Transverse colon (tissue), 3 donors: ENCODE results near the gene MUC4.

Experiments used
- POLR2A ChIP-seq: fragments of 450-650 bp; IDR thresholded peaks from one replicate; pipeline ENCODE4 v1.6.1; 2016; ENCODE audit warnings: antibody characterized with exemption, mild to moderate bottlenecking, moderate library complexity
- TF ChIP-seq, protein P1 (sequence below), 5 experiments: fragments of 200-600 bp in 3 of 5; fragments of 450-650 bp in 2 of 5; sonication (generic) in 3 of 5; IDR thresholded peaks; 1 replicate in 2 of 5; 2 replicates in 3 of 5; pipeline ENCODE4 v1.5.1; 2016 to 2017; ENCODE audit warnings: antibody characterized with exemption in 5 of 5, inconsistent platforms in 3 of 5, mild to moderate bottlenecking in 2 of 5, moderate library complexity in 1 of 5

DNA sequence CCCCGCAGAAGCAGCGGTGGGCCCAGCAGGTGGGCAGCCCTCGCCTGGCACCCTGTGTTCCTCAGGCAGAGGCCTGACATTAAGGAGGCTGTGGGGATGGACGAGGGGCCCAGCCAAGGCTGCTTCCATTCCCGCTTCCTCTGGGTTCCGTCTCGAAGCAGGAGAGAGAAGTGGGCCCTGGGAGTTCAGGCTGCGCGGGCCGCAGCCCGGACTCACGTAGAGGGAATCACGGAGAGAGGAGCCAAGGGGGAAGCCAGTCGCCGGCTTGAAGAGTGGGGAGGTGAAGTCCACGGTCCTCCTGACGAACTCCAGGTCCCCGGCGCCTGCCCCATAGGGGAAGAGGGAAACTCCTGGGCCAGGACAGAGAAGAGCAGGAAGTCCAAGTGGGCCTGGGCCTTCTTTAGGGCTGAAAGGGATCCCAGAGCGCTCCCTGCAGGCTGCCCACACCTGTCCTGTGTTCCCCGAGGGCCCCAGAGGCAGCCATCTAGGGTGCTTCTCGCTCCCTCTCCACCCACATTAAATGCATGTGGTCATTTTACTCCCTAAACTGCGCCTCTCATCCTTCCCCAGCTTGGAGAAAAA lies 37.7 kb downstream of the MUC4 start:
- TF ChIP-seq POLR2A = no peak
- TF ChIP-seq, protein P1, sequence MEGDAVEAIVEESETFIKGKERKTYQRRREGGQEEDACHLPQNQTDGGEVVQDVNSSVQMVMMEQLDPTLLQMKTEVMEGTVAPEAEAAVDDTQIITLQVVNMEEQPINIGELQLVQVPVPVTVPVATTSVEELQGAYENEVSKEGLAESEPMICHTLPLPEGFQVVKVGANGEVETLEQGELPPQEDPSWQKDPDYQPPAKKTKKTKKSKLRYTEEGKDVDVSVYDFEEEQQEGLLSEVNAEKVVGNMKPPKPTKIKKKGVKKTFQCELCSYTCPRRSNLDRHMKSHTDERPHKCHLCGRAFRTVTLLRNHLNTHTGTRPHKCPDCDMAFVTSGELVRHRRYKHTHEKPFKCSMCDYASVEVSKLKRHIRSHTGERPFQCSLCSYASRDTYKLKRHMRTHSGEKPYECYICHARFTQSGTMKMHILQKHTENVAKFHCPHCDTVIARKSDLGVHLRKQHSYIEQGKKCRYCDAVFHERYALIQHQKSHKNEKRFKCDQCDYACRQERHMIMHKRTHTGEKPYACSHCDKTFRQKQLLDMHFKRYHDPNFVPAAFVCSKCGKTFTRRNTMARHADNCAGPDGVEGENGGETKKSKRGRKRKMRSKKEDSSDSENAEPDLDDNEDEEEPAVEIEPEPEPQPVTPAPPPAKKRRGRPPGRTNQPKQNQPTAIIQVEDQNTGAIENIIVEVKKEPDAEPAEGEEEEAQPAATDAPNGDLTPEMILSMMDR (IDR thresholded peaks at IDR 0.05) = no peak
